HG03108 (cell line): ENCODE measurements around the gene ARHGAP15.

Source experiments
- ATAC-seq: cut with Tn5 transposase; IDR thresholded peaks from one replicate; pipeline ENCODE4 v1.9.1; 2021; ENCODE audit warnings: moderate library complexity; ENCODE audit not compliant: unreplicated experiment

Gene ARHGAP15

GRCh38 chr2:143608063-143608423 lies 478.8 kb downstream of the ARHGAP15 start:
- no peak for ATAC-seq

- no peak for ATAC-seq
These were observed 479.5 kb downstream of the ARHGAP15 start for GRCh38 chr2:143608758-143609157.

GRCh38 chr2:143611336-143611735 lies 482.1 kb downstream of the ARHGAP15 start:
- no peak for ATAC-seq

GRCh38 chr2:143615562-143615961 lies 486.3 kb downstream of the ARHGAP15 start:
- ATAC-seq = no peak

GRCh38 chr2:143616452-143616851 lies 487.2 kb downstream of the ARHGAP15 start:
- no peak for ATAC-seq

- ATAC-seq = no peak
These were observed 488.7 kb downstream of the ARHGAP15 start for GRCh38 chr2:143617803-143618415.

- ATAC-seq = no peak
These were observed 492.9 kb downstream of the ARHGAP15 start for GRCh38 chr2:143622106-143622505.

- no peak for ATAC-seq
These were observed 494.2 kb downstream of the ARHGAP15 start for GRCh38 chr2:143623231-143623908.

- no peak for ATAC-seq
These were observed 494.7 kb downstream of the ARHGAP15 start for GRCh38 chr2:143623909-143624260.

GRCh38 chr2:143629340-143629739 lies 500.1 kb downstream of the ARHGAP15 start:
- no peak for ATAC-seq

- ATAC-seq = no peak
These were observed 503.6 kb downstream of the ARHGAP15 start for GRCh38 chr2:143632751-143633374.

- ATAC-seq = no peak
These were observed 504.2 kb downstream of the ARHGAP15 start for GRCh38 chr2:143633419-143633818.

GRCh38 chr2:143635302-143635701 lies 506.1 kb downstream of the ARHGAP15 start:
- no peak for ATAC-seq

GRCh38 chr2:143635936-143636335 lies 506.7 kb downstream of the ARHGAP15 start:
- ATAC-seq = no peak

GRCh38 chr2:143640826-143641225 lies 511.6 kb downstream of the ARHGAP15 start:
- ATAC-seq = no peak

- ATAC-seq = no peak
These were observed 516.9 kb downstream of the ARHGAP15 start for GRCh38 chr2:143645921-143646645.

- ATAC-seq = no peak
These were observed 520.1 kb downstream of the ARHGAP15 start for GRCh38 chr2:143649226-143649740.

GRCh38 chr2:143652692-143653091 lies 523.5 kb downstream of the ARHGAP15 start:
- no peak for ATAC-seq

- no peak for ATAC-seq
These were observed 539.0 kb downstream of the ARHGAP15 start for GRCh38 chr2:143668234-143668633.

- ATAC-seq = no peak
These were observed 544.8 kb downstream of the ARHGAP15 start for GRCh38 chr2:143674051-143674450.

- ATAC-seq = no peak
These were observed 545.8 kb downstream of the ARHGAP15 start for GRCh38 chr2:143675021-143675420.

- ATAC-seq = no peak
These were observed 550.4 kb downstream of the ARHGAP15 start for GRCh38 chr2:143679617-143680016.
